OCI-LY3 (cell line): ENCODE data around the gene B4GALNT2.

ENCODE experiments used
- EZH2phosphoT487 ChIP-seq: fragments of 200-600 bp; shearing (Covaris generic); IDR thresholded peaks from 2 replicates; pipeline ENCODE4 v1.6.1; 2018; ENCODE audit warnings: antibody characterized with exemption, mixed run types, low read depth
- TF ChIP-seq, protein P1 (sequence below): fragments of 200-600, 300-600 bp; sonication (generic); IDR thresholded peaks from 2 replicates; pipeline ENCODE4 v1.5.1; 2014; ENCODE audit warnings: antibody characterized with exemption, low read length, low read depth

DNA sequence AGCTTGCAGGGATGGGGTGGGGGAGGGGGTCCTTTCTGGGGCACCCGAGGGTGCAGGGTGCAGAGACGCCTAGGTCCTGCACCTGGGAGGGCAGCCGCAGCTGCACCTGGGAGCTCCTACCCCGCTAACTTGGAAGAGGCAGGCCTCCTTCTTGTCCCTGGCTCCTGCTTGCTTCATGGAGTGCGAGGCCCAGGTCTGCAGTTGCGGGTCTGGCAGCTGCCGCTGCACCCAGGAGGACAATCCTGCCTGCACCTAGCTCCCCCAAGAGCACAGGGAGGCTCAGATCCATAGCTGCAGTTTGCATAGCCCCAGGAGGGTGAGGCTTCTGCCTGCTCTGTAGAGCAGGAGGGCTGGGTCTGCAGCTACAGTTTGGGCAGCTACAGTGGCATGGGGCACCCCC lies 51.2 kb downstream of the B4GALNT2 start:
- TF ChIP-seq, protein P1, sequence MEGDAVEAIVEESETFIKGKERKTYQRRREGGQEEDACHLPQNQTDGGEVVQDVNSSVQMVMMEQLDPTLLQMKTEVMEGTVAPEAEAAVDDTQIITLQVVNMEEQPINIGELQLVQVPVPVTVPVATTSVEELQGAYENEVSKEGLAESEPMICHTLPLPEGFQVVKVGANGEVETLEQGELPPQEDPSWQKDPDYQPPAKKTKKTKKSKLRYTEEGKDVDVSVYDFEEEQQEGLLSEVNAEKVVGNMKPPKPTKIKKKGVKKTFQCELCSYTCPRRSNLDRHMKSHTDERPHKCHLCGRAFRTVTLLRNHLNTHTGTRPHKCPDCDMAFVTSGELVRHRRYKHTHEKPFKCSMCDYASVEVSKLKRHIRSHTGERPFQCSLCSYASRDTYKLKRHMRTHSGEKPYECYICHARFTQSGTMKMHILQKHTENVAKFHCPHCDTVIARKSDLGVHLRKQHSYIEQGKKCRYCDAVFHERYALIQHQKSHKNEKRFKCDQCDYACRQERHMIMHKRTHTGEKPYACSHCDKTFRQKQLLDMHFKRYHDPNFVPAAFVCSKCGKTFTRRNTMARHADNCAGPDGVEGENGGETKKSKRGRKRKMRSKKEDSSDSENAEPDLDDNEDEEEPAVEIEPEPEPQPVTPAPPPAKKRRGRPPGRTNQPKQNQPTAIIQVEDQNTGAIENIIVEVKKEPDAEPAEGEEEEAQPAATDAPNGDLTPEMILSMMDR = no peak
- no peak for TF ChIP-seq EZH2phosphoT487
